Endodermal cell (in vitro differentiated cells): ENCODE results near the gene PFDN6. TPM values are rescaled to one million over a fixed set of nuclear protein-coding genes. Genes with fewer than 3 reads are reported as not detected.
A peak's percentile ranks its signal among the peaks of the same experiment; 100 is the strongest.

ENCODE experiments used
- DNase-seq: peaks from one replicate; pipeline ENCODE4 v3.0.0-alpha.2; 2017
- H3K27ac ChIP-seq: 2 replicates; pipeline ENCODE4 v1.5.1; 2013; ENCODE audit warnings: mild to moderate bottlenecking, low read depth, low read length, moderate library complexity
- H3K27me3 ChIP-seq: 2 replicates; pipeline ENCODE4 v1.6.1; 2013; ENCODE audit warnings: mild to moderate bottlenecking, low read length, moderate library complexity; ENCODE audit not compliant: insufficient read depth, control insufficient read depth, poor library complexity, severe bottlenecking
- H3K36me3 ChIP-seq: 2 replicates; pipeline ENCODE4 v1.7.0; 2013; ENCODE audit warnings: mild to moderate bottlenecking, low read length, moderate library complexity; ENCODE audit not compliant: control insufficient read depth, insufficient read depth
- H3K4me1 ChIP-seq: one replicate; pipeline ENCODE4 v1.7.0; 2013; ENCODE audit warnings: low read length; ENCODE audit not compliant: control insufficient read depth, insufficient read depth
- H3K4me3 ChIP-seq: 2 replicates; pipeline ENCODE4 v1.5.1; 2013; ENCODE audit warnings: mild to moderate bottlenecking, low read length, moderate library complexity
- H3K9ac ChIP-seq: 2 replicates; pipeline ENCODE4 v1.6.1; 2013; ENCODE audit warnings: mild to moderate bottlenecking, low read length, moderate library complexity; ENCODE audit not compliant: poor library complexity, severe bottlenecking; ENCODE audit errors: extremely low read depth
- H3K9me3 ChIP-seq: 2 replicates; pipeline ENCODE4 v1.6.1; 2013; ENCODE audit warnings: mild to moderate bottlenecking, low read length, moderate library complexity; ENCODE audit not compliant: control insufficient read depth
- H3K27ac Mint-ChIP-seq: 2 replicates; pipeline ENCODE4 v1.8.0; 2020; ENCODE audit warnings: mixed read lengths
- H3K27me3 Mint-ChIP-seq: 2 replicates; pipeline ENCODE4 v1.8.0; 2021; ENCODE audit warnings: mild to moderate bottlenecking, mixed read lengths; ENCODE audit not compliant: insufficient read depth
- H3K36me3 Mint-ChIP-seq: 2 replicates; pipeline ENCODE4 v1.8.0; 2020; ENCODE audit warnings: low read depth, mixed read lengths
- H3K4me1 Mint-ChIP-seq: 2 replicates; pipeline ENCODE4 v1.8.0; 2020; ENCODE audit warnings: mixed read lengths
- H3K4me3 Mint-ChIP-seq: 2 replicates; pipeline ENCODE4 v1.8.0; 2020; ENCODE audit warnings: mild to moderate bottlenecking, moderate library complexity, mixed read lengths
- H3K9me3 Mint-ChIP-seq: 2 replicates; pipeline ENCODE4 v1.8.0; 2020; ENCODE audit warnings: mild to moderate bottlenecking, mixed read lengths
- WGBS, 2 experiments: methylation state at CpG; one replicate each; pipeline versions ENCODE4 v1.1.5 to v1.1.7; 2013; ENCODE audit warnings: missing lambda C conversion rate in 2 of 2, mixed read lengths in 1 of 2; ENCODE audit not compliant: insufficient coverage in 1 of 2, insufficient read length in 1 of 2; 5-methylcytosine and 5-hydroxymethylcytosine counted together
- total RNA-seq, 2 donors: library from RNA; stranded (reverse); fragmentation: NEBNext Ultra II Directional in 1 of 2; extraction: Animal tissue kit (Norgen Biotek cat#: 25700) in 1 of 2; gene quantifications; 2 replicates in 1 of 2; 3 replicates in 1 of 2; pipeline ENCODE4 v1.2.1, GENCODE V29; 2021
- TF ChIP-seq, protein P1 (sequence below): fragments of 200-600 bp; sonication (generic); conservative IDR thresholded peaks from 2 replicates; pipeline ENCODE4 v1.5.0; 2021; ENCODE audit warnings: antibody characterized with exemption, mild to moderate bottlenecking

PFDN6 gene
- total RNA-seq, 2 donors from 2014 or later = 69.9 to 86.4 TPM

DNA sequence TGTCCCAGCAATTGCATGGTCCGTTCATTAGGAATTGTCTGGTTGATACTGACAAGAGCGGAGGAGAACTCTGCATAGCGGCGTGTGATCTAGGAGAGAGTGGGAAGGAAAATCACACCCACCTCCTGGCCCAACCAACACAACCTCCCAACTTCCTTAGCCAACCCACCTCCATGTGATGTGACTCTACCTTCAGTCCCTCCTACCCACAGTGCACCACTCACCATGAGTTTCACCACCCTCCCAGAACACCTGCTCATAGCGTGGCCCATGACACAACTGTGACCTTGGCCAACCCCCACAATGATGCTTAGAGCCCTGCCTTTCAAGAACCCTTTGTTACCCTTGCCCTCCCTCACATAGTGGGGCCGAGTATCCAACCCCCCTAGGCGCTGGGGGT is 25.4 kb upstream of the PFDN6 start:
- H3K27me3 Mint-ChIP-seq = no peaks in the 10 kb centered on the region
- Histone ChIP-seq H3K27me3 (no peaks in the 10 kb centered on the region), H3K9me3 (peaks cover 8% of the 10 kb centered on the region), H3K9ac (no peak overlapping the region), H3K4me1 (peaks cover 3% of the 10 kb centered on the region), H3K36me3 (peaks cover 91% of the 10 kb centered on the region), H3K4me3 (no peak overlapping the region), H3K27ac (no peak overlapping the region)
- peaks cover 78% of the 10 kb centered on the region for H3K36me3 Mint-ChIP-seq
- TF ChIP-seq, protein P1, sequence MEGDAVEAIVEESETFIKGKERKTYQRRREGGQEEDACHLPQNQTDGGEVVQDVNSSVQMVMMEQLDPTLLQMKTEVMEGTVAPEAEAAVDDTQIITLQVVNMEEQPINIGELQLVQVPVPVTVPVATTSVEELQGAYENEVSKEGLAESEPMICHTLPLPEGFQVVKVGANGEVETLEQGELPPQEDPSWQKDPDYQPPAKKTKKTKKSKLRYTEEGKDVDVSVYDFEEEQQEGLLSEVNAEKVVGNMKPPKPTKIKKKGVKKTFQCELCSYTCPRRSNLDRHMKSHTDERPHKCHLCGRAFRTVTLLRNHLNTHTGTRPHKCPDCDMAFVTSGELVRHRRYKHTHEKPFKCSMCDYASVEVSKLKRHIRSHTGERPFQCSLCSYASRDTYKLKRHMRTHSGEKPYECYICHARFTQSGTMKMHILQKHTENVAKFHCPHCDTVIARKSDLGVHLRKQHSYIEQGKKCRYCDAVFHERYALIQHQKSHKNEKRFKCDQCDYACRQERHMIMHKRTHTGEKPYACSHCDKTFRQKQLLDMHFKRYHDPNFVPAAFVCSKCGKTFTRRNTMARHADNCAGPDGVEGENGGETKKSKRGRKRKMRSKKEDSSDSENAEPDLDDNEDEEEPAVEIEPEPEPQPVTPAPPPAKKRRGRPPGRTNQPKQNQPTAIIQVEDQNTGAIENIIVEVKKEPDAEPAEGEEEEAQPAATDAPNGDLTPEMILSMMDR = no peak
- H3K9me3 Mint-ChIP-seq = peaks cover 4% of the 10 kb centered on the region
- no peaks in the 10 kb centered on the region for H3K4me1 Mint-ChIP-seq
- DNase-seq = no peak
- H3K4me3 Mint-ChIP-seq = no peak overlapping the region
- WGBS, 2 experiments = 97 to 100% methylated on average over 2 to 7 of the region's 7 CpGs
- H3K27ac Mint-ChIP-seq = no peak overlapping the region

DNA sequence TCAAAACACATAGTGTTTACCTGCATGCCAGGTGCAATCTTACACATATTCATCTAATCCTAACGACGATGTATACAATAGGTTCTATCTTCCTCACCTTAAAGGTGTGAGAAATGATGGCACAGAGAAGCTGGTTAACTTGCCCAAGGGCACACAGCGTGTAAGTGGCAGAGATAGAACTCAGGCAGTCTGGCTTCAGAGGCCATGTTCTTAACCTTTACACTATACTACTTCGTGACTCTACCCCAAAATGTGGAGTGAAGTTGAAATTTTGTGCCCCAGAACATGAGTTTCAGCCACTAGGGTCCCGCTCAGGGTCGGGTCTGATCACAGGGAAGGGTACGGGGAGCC is 18.3 kb upstream of the PFDN6 start:
- 0 to 7% methylated on average over 5 to 7 of the region's 7 CpGs for WGBS, 2 experiments

DNA sequence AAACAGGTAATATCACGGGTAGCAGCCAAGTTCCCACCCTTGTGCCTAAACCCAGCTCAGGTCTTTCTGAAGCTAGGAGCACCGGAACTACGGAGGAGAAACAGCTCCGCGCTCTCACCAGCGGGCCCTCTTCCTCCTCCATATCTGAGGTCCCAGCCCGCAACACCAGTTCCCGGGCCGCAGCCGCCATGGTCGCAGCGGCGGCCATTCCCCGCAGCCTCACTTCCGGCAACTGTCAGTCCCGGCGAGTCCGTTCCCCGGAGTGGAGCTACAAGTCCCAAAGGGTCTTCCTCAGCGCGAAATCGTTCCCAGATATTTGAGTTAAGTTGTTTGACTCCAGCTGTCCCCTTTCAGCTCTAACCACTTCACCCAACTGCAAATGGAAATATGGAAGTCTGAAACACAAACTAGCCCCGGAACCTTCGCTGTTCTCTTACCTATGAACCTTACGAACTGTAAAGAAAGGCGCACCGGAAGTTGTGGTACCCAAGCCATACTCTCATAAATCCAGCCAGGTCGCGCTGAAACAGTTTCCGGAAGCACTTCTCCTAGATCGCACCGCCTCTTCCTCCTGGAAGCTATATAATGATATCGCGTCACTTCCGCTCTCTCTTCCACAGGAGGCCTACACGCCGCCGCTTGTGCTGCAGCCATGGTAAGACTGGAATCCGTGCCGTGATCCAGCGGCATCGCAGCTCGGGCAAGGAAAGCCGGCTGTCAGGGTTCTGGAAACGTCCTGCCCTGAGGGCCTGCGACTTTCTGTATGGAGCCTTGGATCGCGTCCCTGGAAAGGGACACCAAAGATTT is 17.7 kb upstream of the PFDN6 start, which contains the start of the genes RPS18 and VPS52:
Gene RPS18 (plus strand): TSS at position 608 of the 807 bp plus-strand sequence. CDS start 45 bp downstream, at position 653.
Gene VPS52 (minus strand): TSS at position 409 of the 807 bp plus-strand sequence. CDS start 201 bp downstream, at position 208.
- peak; percentile 96 for DNase-seq
- Histone ChIP-seq H3K4me3 (peak within 1 kb of the TSS; percentile 98), H3K27ac (peak within 1 kb of the TSS; percentile 85), H3K4me1 (peaks cover 3% of the 10 kb centered on the region), H3K36me3 (peaks cover 68% of the 10 kb centered on the region), H3K9me3 (no peaks in the 10 kb centered on the region), H3K27me3 (no peaks in the 10 kb centered on the region), H3K9ac (peak within 1 kb of the TSS; percentile 91)
- Mint-ChIP-seq H3K4me1 (peaks cover 29% of the 10 kb centered on the region), H3K36me3 (peaks cover 65% of the 10 kb centered on the region), H3K27me3 (no peaks in the 10 kb centered on the region), H3K9me3 (no peaks in the 10 kb centered on the region), H3K27ac (peak within 1 kb of the TSS; percentile 100), H3K4me3 (peak within 1 kb of the TSS; percentile 98)
- WGBS, 2 experiments = 0 to 1% methylated on average over 16 to 48 of the region's 48 CpGs
- TF ChIP-seq, protein P1 = no peak

More for the DNA sequence above, 18.3 kb upstream of the PFDN6 start:
- Histone ChIP-seq H3K9me3 (no peaks in the 10 kb centered on the region), H3K27ac (peak overlapping the region; percentile 76), H3K27me3 (no peaks in the 10 kb centered on the region), H3K36me3 (peaks cover 68% of the 10 kb centered on the region), H3K9ac (peak overlapping the region; percentile 77), H3K4me3 (peak overlapping the region; percentile 98), H3K4me1 (peaks cover 3% of the 10 kb centered on the region)
- no peaks in the 10 kb centered on the region for H3K9me3 Mint-ChIP-seq
- H3K4me1 Mint-ChIP-seq = peaks cover 23% of the 10 kb centered on the region
- TF ChIP-seq, protein P1 = peak; percentile 38
- peak overlapping the region; percentile 98 for H3K4me3 Mint-ChIP-seq
- H3K27me3 Mint-ChIP-seq = no peaks in the 10 kb centered on the region
- peaks cover 65% of the 10 kb centered on the region for H3K36me3 Mint-ChIP-seq
- peak overlapping the region; percentile 100 for H3K27ac Mint-ChIP-seq
- DNase-seq = no peak
